Endothelial cell of umbilical vein (primary cell): ENCODE results near the gene INTS14. TPM values are rescaled to one million over a fixed set of nuclear protein-coding genes. Genes with fewer than 3 reads are reported as not detected.

Experiments used
- BruUV-seq: library from RNA; stranded (reverse); fragments of 400-500 nt; replicated peaks from 2 replicates; lab custom pipeline; 2021; lab: Mats Ljungman, UMichigan
- CTCF ChIA-PET: fragments of 300-600, 350-600 bp; sonication (Branson Sonifier 250); formaldehyde crosslinking; loops from one replicate; lab custom pipeline; 2021; ENCODE audit warnings: antibody characterized with exemption, inconsistent platforms; lab: Charles Lee
- POLR2A ChIA-PET: fragments of 300-600, 350-600 bp; sonication (Branson Sonifier 250); formaldehyde crosslinking; loops from one replicate; lab custom pipeline; 2021; ENCODE audit warnings: antibody characterized with exemption, inconsistent platforms; lab: Charles Lee
- DNase-seq: peaks from one replicate; pipeline ENCODE4 v3.0.0-alpha.2; 2011; ENCODE audit warnings: low read depth, low spot score
- FAIRE-seq: peaks from 2 replicates; lab custom pipeline; 2011; peaks lifted over from hg19 to GRCh38; lab: Jason Lieb, UNC
- H2AFZ ChIP-seq: 2 replicates; pipeline ENCODE4 v1.6.0; 2012; ENCODE audit warnings: low read depth, low read length, control low read depth, inconsistent platforms
- H3K27ac ChIP-seq: 2 replicates; pipeline ENCODE4 v1.5.1; 2011; ENCODE audit warnings: low read depth, mild to moderate bottlenecking, control low read depth, low read length, moderate library complexity; ENCODE audit not compliant: insufficient read depth
- H3K27me3 ChIP-seq, 2 experiments: 2 replicates each; pipeline versions ENCODE4 v1.6.0 to v1.6.1; 2011; ENCODE audit warnings: low read length in 2 of 2, mixed read lengths in 1 of 2; ENCODE audit not compliant: control insufficient read depth in 2 of 2, insufficient read depth in 2 of 2
- H3K36me3 ChIP-seq, 2 experiments: 2 replicates in 1 of 2; 3 replicates in 1 of 2; pipeline ENCODE4 v1.5.1; 2011; ENCODE audit warnings: low read length in 2 of 2, mild to moderate bottlenecking in 1 of 2, moderate library complexity in 1 of 2; ENCODE audit not compliant: control insufficient read depth in 2 of 2, insufficient read depth in 2 of 2; ENCODE audit errors: extremely low read depth in 1 of 2
- H3K4me1 ChIP-seq: 3 replicates; pipeline ENCODE4 v1.5.1; 2011; ENCODE audit warnings: mild to moderate bottlenecking, low read length; ENCODE audit not compliant: control insufficient read depth, insufficient read depth; ENCODE audit errors: extremely low read depth
- H3K4me2 ChIP-seq: 2 replicates; pipeline ENCODE4 v1.6.1; 2011; ENCODE audit warnings: low read length, control low read depth, mixed read lengths; ENCODE audit not compliant: insufficient read depth
- H3K4me3 ChIP-seq, 3 experiments: fragments of 200-600 bp in 1 of 3; sonication (generic), shearing (Covaris generic) in 1 of 3; replicated peaks in 1 of 3; 2 replicates each; pipeline ENCODE4 v1.5.1; 2011 to 2016; ENCODE audit warnings: control low read depth in 3 of 3, low read length in 3 of 3, mild to moderate bottlenecking in 2 of 3, inconsistent platforms in 1 of 3, low read depth in 1 of 3, moderate library complexity in 1 of 3; ENCODE audit not compliant: insufficient read depth in 1 of 3
- H3K79me2 ChIP-seq: 2 replicates; pipeline ENCODE4 v1.6.0; 2012; ENCODE audit warnings: low read length, inconsistent platforms; ENCODE audit not compliant: control insufficient read depth, insufficient read depth
- H3K9ac ChIP-seq: replicated peaks from 2 replicates; pipeline ENCODE3; 2011; ENCODE audit warnings: low read length, control low read depth; ENCODE audit not compliant: insufficient read depth; ENCODE audit errors: extremely low read depth
- H3K9me1 ChIP-seq: replicated peaks from 3 replicates; pipeline ENCODE4 v1.6.0; 2011; ENCODE audit warnings: mild to moderate bottlenecking, low read length; ENCODE audit not compliant: control insufficient read depth, insufficient read depth; ENCODE audit errors: extremely low read depth
- H3K9me3 ChIP-seq: replicated peaks from 2 replicates; pipeline ENCODE4 v1.5.1; 2012; ENCODE audit warnings: low read length, inconsistent platforms; ENCODE audit not compliant: control insufficient read depth, insufficient read depth
- H4K20me1 ChIP-seq: replicated peaks from 2 replicates; pipeline ENCODE3; 2011; ENCODE audit warnings: mild to moderate bottlenecking, low read length; ENCODE audit not compliant: control insufficient read depth, insufficient read depth; ENCODE audit errors: extremely low read depth
- EZH2 ChIP-seq: IDR thresholded peaks from 2 replicates; pipeline ENCODE4 v1.6.1; 2012; ENCODE audit warnings: borderline replicate concordance, low read depth, mild to moderate bottlenecking, moderate library complexity, low read length, inconsistent platforms; ENCODE audit not compliant: severe bottlenecking
- FOS ChIP-seq: IDR thresholded peaks from 2 replicates; pipeline ENCODE4 v1.6.1; 2011; ENCODE audit warnings: mild to moderate bottlenecking, low read length, moderate library complexity, borderline replicate concordance; ENCODE audit not compliant: insufficient read depth
- GATA2 ChIP-seq: IDR thresholded peaks from 2 replicates; pipeline ENCODE4 v1.7.0; 2011; ENCODE audit warnings: low read depth, mild to moderate bottlenecking, moderate library complexity, mixed read lengths, low read length; ENCODE audit not compliant: insufficient read length, insufficient read depth
- JUN ChIP-seq: IDR thresholded peaks from 2 replicates; pipeline ENCODE4 v1.6.1; 2011; ENCODE audit warnings: borderline replicate concordance, low read depth; ENCODE audit not compliant: insufficient read length, insufficient read depth
- MYC ChIP-seq: IDR thresholded peaks from one replicate; pipeline ENCODE4 v1.6.1; 2011; ENCODE audit warnings: mild to moderate bottlenecking, low read depth, low read length
- POLR2A ChIP-seq: IDR thresholded peaks from 2 replicates; pipeline ENCODE4 v1.6.1; 2012; ENCODE audit warnings: low read depth, mild to moderate bottlenecking, control low read depth, low read length
- POLR2AphosphoS5 ChIP-seq: IDR thresholded peaks from 2 replicates; pipeline ENCODE4 v1.6.1; 2012; ENCODE audit warnings: low read depth, mild to moderate bottlenecking, control low read depth, low read length, moderate library complexity; ENCODE audit not compliant: insufficient read depth
- dilution Hi-C: fragments of 300-500 bp; cut with MboI; formaldehyde crosslinking; loops from one replicate; pipeline ENCODE4 v1.15.0; 2019; ENCODE audit warnings: low sequenced_read_pairs; ENCODE audit not compliant: extremely low pct_ligation_motif_present
- intact Hi-C: fragments of 100-400 bp; cut with micrococcal nuclease; formaldehyde crosslinking; loops from one replicate; pipeline ENCODE4 v1.10.0; 2022
- polyA plus RNA-seq, 4 experiments: library from polyadenylated mRNA; depleted of rRNA in 3 of 4; stranded (reverse) in 3 of 4; unstranded in 1 of 4; fragments of >200 nt; gene quantifications; 2 replicates each; pipeline versions ENCODE4 v1.2.1 to v1.2.3, GENCODE V29; 2011 to 2012; ENCODE audit warnings: missing spikeins in 1 of 4
- total RNA-seq: library from RNA; stranded (reverse); gene quantifications from 2 replicates; pipeline ENCODE4 v1.2.3, GENCODE V29; 2021
- TF ChIP-seq, protein P1 (sequence below), 2 donors: IDR thresholded peaks; 1 replicate in 1 of 2; 2 replicates in 1 of 2; pipeline ENCODE4 v1.5.1; 2011; ENCODE audit warnings: low read length in 2 of 2, mild to moderate bottlenecking in 2 of 2, moderate library complexity in 2 of 2, control low read depth in 1 of 2, inconsistent platforms in 1 of 2, low read depth in 1 of 2; ENCODE audit not compliant: insufficient read depth in 1 of 2; ENCODE audit errors: extremely low read depth in 1 of 2
- TF ChIP-seq, protein P2 (sequence below): IDR thresholded peaks from 2 replicates; pipeline ENCODE4 v1.6.1; 2011; ENCODE audit not compliant: insufficient read depth, insufficient read length

The INTS14 gene
- total and polyA plus RNA-seq, 2 donors (not counting 3 experiments of a cell fraction or from before 2014, with no cell fraction given) = 41.7 to 52.6 TPM

DNA sequence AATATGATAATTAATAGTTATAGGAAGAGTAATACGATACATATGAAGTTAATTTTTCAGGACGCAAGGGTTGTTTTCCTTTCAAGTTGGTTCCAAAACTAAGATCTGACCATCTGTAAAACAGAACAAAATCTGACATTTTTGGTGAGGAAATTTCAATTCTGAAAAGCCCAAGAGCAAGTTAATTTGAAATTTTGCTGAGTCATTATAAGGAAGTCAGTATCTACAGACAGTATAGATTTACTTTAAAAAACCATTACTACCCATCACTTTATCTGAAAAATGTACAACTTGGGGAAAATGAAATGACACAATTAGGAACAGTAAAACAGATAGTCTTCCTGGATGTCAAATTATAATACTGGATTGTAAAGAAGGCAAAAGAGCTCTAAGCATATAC, 12.5 kb downstream of the INTS14 start:
- intact Hi-C loops = no loop called here
- ChIA-PET POLR2A (no interaction called here), CTCF (interaction anchor here (1.0 kb wide), 1 partner anchor 8 kb away, joined by 4 read pairs; no protein-coding TSS in a partner anchor)
- no peaks in the 10 kb centered on the region for H4K20me1 ChIP-seq
- no peaks in the 10 kb centered on the region for H3K79me2 ChIP-seq
- no peaks in the 10 kb centered on the region for H3K9me1 ChIP-seq
- H3K9ac ChIP-seq = no peak overlapping the region
- no peak for TF ChIP-seq POLR2AphosphoS5
- no peak for TF ChIP-seq JUN
- no peak for TF ChIP-seq GATA2
- TF ChIP-seq, protein P1, sequence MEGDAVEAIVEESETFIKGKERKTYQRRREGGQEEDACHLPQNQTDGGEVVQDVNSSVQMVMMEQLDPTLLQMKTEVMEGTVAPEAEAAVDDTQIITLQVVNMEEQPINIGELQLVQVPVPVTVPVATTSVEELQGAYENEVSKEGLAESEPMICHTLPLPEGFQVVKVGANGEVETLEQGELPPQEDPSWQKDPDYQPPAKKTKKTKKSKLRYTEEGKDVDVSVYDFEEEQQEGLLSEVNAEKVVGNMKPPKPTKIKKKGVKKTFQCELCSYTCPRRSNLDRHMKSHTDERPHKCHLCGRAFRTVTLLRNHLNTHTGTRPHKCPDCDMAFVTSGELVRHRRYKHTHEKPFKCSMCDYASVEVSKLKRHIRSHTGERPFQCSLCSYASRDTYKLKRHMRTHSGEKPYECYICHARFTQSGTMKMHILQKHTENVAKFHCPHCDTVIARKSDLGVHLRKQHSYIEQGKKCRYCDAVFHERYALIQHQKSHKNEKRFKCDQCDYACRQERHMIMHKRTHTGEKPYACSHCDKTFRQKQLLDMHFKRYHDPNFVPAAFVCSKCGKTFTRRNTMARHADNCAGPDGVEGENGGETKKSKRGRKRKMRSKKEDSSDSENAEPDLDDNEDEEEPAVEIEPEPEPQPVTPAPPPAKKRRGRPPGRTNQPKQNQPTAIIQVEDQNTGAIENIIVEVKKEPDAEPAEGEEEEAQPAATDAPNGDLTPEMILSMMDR (IDR thresholded peaks at IDR 0.05; ENCODE audit: extremely low read depth in 1 of 2, insufficient read depth in 1 of 2, low read depth in 1 of 2, low read length in 2 of 2) = no peak
- TF ChIP-seq POLR2A = no peak
- TF ChIP-seq MYC = no peak
- TF ChIP-seq FOS = no peak
- TF ChIP-seq, protein P2, sequence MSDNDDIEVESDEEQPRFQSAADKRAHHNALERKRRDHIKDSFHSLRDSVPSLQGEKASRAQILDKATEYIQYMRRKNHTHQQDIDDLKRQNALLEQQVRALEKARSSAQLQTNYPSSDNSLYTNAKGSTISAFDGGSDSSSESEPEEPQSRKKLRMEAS = no peak
- TF ChIP-seq EZH2 = no peak
- H3K36me3 ChIP-seq = peaks cover 7 to 10% of the 10 kb centered on the region in 2 experiments
- BruUV-seq = no TSS peak
- no peak overlapping the region for H3K4me3 ChIP-seq
- no peaks in the 10 kb centered on the region for H3K9me3 ChIP-seq
- no peak for FAIRE-seq
- no peak overlapping the region for H3K27ac ChIP-seq
- H2AFZ ChIP-seq = no peak overlapping the region
- no peak overlapping the region for H3K4me2 ChIP-seq
- dilution Hi-C loops = no loop called here
- H3K4me1 ChIP-seq = no peaks in the 10 kb centered on the region
- H3K27me3 ChIP-seq = no peaks in the 10 kb centered on the region
- DNase-seq = no peak
